Stimulated activated CD8-positive, alpha-beta memory T cell treated with anti-CD3 and anti-CD28 coated beads, Interleukin-12 subunit alpha, Interleukin-12 subunit beta, amount 100 ng/mL, for 1 hour (primary cell): ENCODE data around the gene GABRB2.
"Not testable (repeated sequence)": the region's sequence is repeated elsewhere in the genome, so short reads cannot be mapped to it uniquely, and the experiment has no call there.

Experiments
- DNase-seq: peaks from one replicate; pipeline ENCODE4 v3.0.0-alpha.2; 2020; ENCODE audit warnings: low read depth

GABRB2 gene

GRCh38 chr5:161299053-161299452, 247.5 kb downstream of the GABRB2 start:
- no peak for DNase-seq

GRCh38 chr5:161297388-161297787, 249.1 kb downstream of the GABRB2 start:
- DNase-seq, result not testable (repeated sequence)

GRCh38 chr5:161295721-161296250, 250.7 kb downstream of the GABRB2 start:
- DNase-seq, result no peak

DNA sequence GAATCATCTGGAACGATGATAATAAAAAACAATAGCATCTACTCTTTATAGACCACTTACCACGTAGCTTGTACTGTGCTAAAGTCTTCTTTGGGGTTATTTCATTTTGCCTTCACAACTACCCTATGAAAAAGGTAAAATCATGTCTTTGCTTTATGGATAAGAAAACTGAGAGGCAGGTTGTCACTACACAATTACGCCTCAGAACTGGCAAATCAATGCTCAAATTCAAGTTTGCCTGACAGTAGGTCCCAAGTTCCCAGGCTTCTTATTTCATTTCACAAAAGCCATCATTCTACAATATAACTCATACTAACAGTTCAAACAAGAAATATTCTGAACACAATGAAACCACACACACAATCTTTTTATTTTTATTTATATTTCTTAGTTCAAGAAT, 258.5 kb downstream of the GABRB2 start:
- no peak for DNase-seq

- no peak for DNase-seq
These were observed 259.1 kb downstream of the GABRB2 start for GRCh38 chr5:161287436-161287835.

DNA sequence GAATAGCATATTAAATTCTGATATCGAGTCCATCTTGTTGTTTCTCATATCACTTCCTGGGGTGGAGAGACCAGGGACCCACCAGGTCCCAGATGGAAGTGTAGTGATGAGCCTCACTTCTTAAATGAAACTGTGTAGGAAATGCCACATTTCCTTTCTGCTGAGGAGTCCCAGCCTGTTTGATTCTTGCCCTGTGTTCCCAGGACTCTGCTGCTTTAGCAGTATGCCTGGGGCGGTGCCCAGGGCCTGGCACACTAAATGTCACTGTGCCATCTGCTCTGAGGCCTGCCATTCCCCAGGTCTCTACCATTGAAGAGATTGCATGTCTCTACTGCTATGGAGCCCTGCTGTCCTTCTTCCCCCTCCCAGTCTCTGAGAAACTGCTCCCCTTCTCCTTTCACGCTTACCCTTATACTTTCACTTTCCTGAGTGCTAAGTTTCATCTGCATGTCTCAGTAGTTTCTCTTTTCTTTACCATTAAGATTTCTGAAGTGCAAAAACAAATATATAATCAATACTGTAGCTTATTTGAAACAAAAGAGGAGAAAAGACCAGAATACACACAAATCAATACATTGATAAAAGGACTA, 260.4 kb downstream of the GABRB2 start:
- DNase-seq, result no peak

DNA sequence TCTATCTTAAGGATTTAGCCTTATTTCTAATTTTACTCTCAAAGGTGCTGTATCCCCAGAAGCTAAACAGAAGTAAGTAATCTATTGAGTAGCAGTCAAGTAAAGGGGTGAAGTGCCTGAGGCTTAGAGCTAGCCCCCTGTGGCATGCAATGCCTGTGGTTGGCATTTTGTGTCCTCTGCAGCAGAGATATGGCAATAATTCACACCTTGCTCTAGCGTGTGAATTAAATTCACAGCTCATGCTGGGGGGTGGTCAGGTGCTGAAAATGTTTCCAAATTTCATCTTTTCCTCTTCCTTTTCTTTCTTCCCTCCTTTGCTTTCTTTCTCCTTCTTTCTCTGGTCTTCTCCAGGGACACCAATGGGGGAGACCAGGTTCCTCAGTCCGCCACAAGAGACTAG, 262.1 kb downstream of the GABRB2 start:
- DNase-seq, result no peak

- no peak for DNase-seq
These were observed 263.2 kb downstream of the GABRB2 start for GRCh38 chr5:161283296-161283695.

DNA sequence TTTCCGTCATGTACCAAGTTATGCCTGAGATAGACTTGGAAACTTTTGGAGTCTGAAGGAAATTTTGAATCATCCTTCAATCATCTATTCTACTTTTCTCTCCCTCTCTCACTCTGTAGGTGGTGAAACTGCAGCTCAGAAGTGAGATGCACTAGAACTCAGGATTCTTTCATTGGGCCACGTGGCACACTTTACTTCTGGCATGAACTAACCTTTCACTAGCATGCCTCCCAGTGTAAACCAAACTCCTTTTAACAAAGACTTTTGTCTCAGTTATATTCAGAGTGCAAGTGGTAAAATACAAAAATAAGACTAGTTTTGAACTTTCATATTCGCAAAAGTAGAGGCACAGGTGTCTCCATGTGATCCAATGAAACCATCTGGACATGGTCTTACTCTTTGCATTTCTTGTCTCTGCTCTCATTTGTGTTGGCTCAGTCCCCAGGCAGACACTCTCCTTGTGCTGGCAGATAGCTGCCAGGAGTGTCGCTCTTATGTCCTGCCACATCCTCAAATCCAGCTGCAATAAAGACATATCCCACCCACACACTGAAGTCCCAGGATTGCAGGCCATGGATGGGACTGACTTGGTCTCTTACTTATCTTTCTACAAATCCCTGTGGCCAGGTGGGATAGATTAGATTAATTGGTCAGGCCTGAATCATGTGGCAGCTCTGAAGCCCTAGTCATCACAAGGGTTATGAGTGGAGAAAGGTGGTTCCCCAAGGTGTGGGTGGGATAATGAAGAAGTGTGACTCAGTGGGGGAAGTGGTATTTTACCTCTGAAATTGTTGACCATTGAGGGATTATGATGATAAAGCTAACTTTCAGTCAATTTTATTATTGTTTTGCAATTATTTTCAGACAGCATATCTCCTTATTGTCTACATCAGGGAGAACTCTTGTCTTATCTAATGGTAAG, 267.5 kb downstream of the GABRB2 start:
- no peak for DNase-seq

DNA sequence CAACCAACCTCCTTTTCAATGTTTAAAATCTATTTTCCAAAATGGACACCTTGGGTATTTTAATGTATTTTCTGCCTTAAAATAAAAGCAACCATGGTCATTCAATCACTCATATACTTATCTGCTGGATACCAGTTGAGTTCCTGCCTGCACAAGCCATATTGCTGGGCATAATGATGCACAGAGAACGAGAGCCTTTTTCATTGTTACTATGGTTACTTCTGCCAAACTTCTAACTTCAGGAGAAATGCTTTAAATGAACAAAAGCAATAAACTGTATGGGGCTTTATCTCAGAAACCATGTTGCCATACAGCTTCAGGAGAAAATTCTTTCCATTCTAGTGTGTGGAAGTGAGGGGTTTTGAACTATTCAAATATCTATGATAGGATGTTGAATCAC, 269.5 kb downstream of the GABRB2 start:
- no peak for DNase-seq

DNA sequence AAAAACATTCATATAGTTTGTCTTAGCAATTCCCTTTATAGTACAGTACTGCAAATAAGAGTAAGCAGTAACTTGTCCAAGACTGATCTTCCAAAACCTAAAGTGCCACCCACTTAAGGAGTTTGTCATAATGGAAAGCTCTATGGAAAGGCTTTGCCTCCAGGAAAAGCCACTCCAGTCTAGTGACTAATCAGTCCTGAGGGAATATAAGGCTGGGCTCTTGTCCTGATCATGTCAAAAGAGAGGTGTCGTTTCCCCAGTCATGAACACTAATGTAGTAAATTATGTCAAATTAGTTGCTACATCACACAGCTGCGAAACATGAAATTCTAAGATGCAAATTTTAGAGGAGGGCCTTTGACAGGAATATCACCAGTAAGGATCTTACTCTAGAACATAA, 271.6 kb downstream of the GABRB2 start:
- no peak for DNase-seq

DNA sequence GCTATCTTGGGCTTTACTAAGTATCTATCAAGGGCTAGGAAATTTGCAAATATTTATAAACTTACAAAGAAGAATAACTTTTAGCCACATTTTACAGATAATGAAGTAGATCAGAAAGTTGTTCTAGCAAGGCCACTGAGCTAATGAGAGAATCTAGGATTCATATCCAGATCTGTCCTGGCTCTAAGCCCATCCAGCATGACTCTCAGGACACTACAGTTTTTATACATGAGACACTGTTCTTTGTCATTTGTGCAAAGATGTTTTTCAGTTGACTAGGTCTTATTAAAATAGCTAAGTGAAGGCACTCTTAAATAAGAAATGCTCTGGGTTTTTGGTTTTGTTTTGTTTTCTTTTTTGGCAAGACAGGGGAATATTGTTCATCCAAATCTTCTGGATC, 273.1 kb downstream of the GABRB2 start:
- DNase-seq, result no peak

GRCh38 chr5:161271816-161272215, 274.7 kb downstream of the GABRB2 start:
- DNase-seq, result no peak

DNA sequence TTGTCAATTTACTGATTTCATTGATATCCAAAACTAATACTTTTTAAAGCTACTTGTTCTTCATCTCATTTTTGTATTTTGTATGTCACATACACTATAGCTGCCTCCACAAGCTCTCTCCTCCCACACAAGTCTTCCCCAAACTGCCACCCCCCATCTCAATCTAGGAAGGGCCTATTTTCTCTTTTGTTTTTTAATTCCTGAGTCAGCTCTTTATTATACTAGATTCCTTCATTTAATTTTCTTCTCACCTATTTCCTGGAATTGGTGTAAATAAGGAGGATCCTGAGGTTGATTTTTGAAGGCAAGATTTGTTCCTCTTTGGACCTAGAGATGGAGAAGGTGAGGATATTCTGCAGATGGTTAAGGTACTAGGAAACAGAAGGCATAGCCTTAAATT, 277.4 kb downstream of the GABRB2 start:
- no peak for DNase-seq

- DNase-seq, result no peak
These were observed 279.6 kb downstream of the GABRB2 start for GRCh38 chr5:161266954-161267353.

GRCh38 chr5:161265006-161265405, 281.5 kb downstream of the GABRB2 start:
- DNase-seq, result no peak

- no peak for DNase-seq
These were observed 283.3 kb downstream of the GABRB2 start for GRCh38 chr5:161263191-161263590.

GRCh38 chr5:161261668-161262323, 284.7 kb downstream of the GABRB2 start:
- DNase-seq, result no peak

- no peak for DNase-seq
These were observed 288.1 kb downstream of the GABRB2 start for GRCh38 chr5:161258438-161258837.

GRCh38 chr5:161256957-161257356, 289.6 kb downstream of the GABRB2 start:
- no peak for DNase-seq

DNA sequence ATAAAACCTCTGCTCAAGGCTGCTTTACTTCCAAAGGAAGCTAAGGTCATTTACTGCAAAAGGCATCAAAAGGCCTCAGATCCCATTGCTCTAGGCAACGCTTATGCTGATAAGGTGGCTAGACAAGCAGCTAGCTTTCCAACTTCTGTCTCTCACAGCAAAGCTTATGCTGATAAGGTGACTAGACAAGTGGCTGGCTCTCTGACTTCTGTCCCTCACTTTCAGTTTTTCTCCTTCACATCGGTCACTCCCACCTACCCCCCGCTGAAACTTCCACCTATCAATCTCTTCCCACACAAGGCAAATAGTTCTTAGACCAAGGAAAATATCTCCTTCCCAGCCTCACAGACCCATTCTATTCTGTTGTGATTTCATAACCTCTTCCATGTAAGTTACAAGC, 293.6 kb downstream of the GABRB2 start:
- not testable (repeated sequence) for DNase-seq

DNA sequence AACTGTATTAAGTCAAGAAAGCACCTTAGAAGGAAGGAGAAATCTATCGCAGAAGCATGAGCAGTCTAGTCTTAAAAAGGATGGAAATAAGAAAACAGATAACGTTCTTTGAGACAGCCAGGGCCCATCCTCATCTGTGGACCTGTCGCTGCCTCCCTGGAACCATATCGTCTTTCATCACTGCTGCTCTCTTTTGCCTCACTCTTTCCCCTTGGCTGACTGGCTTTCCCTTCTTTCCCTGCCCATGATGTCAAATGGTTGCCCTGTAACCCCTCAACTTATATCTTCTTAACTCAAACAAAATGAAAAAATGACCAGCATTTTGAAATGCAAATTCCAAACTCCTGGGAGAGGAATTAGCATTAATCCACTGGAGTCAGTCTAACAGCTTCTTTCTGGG, 299.8 kb downstream of the GABRB2 start:
- DNase-seq, result no peak

GRCh38 chr5:161245846-161246245, 300.7 kb downstream of the GABRB2 start:
- DNase-seq, result not testable (repeated sequence)
